MM.1S (cell line): ENCODE results near the gene THAP12.

Experiments used
- CTCF ChIP-seq: fragments of 300-600 bp; sonication (generic); IDR thresholded peaks from 2 replicates; pipeline ENCODE4 v1.5.1; 2016; ENCODE audit warnings: antibody characterized with exemption, low read length, mixed read lengths
- EZH2phosphoT487 ChIP-seq: fragments of 300-600 bp; sonication (generic); IDR thresholded peaks from 2 replicates; pipeline ENCODE4 v1.6.1; 2018; ENCODE audit warnings: antibody characterized with exemption, low read length

DNA sequence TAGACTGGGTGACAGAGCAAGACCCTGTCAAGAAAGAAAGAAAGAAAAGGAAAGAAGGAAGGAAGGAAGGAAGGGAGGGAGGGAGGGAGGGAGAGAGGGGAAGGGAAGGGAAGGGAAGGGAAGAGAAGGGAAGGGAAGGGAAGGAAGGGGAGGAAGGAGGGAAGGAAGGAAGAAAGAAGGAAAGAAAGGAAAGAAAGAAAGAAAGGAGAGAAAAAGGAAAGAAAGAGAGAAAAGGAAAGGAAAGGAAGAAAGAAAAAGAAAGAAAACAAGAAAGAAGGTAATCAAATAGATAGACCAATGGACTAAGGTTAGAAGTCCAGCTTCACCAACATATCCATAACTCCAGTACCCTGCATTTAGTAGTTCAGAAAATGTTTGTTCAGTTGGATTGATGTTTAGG is 45.7 kb upstream of the THAP12 start:
- TF ChIP-seq CTCF (no peak), EZH2phosphoT487 (no peak)
